Measurements from ENCODE around the gene CASZ1.

CASZ1 gene

DNA sequence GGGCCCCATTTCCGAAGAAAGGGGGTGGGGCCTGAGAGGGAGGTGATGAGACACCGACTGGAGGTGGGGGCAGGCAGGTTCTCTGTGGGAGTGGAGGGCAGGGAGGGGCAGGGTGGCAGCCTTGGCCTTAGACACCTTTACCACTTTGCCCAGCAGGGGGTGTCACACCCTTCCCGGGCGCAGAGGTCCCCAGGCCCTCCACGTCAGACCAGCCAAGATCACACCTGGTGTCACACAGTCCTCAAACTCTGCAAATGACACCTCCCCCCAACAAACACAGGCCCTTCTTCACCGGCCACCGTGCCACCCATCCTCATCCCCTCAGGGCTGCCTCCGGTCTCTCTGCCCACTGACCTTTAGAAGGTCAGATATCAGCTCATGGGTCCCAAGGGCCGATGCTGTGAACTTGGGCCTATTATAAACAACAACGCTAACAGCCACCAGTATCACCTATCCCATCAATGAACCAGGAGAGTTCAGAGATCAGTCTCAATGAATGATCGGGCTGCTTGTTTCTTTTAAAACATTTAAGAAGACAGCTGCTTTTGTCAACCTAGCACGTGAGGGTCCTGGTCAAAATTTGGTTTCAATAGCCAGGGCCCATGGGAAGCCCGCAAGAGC, 103.9 kb downstream of the CASZ1 start:
- Histone ChIP-seq H3K27ac (ENCODE audit: low read length) (no peak overlapping the region), H3K9me3 (ENCODE audit: insufficient read depth, low read depth, low read length) (no peaks in the 10 kb centered on the region), H3K36me3 (ENCODE audit: insufficient read depth, low read depth, low read length) (no peaks in the 10 kb centered on the region), H3K27me3 (ENCODE audit: insufficient read depth, low read length) (peaks cover 25% of the 10 kb centered on the region), H3K9ac (ENCODE audit: low read depth, low read length) (no peak overlapping the region), H3K4me3 (ENCODE audit: low read length) (no peak overlapping the region), H3K4me1 (ENCODE audit: insufficient read depth, low read length) (no peaks in the 10 kb centered on the region; the same call in 1 of the 2 replicates)

- Histone ChIP-seq H3K27me3 (ENCODE audit: insufficient read depth, low read length) (peaks cover 24% of the 10 kb centered on the region), H3K4me1 (ENCODE audit: insufficient read depth, low read length) (peaks cover 3% of the 10 kb centered on the region; the same call in 1 of the 2 replicates), H3K36me3 (ENCODE audit: insufficient read depth, low read depth, low read length) (no peaks in the 10 kb centered on the region), H3K4me3 (ENCODE audit: low read length) (no peak overlapping the region), H3K9ac (ENCODE audit: low read depth, low read length) (no peak overlapping the region), H3K27ac (ENCODE audit: low read length) (no peak overlapping the region), H3K9me3 (ENCODE audit: insufficient read depth, low read depth, low read length) (no peaks in the 10 kb centered on the region)
Measured at GRCh38 chr1:10691740-10692125, 104.7 kb downstream of the CASZ1 start.

GRCh38 chr1:10691075-10691739, 105.2 kb downstream of the CASZ1 start:
- peaks cover 19% of the 10 kb centered on the region for H3K27me3 ChIP-seq (ENCODE audit: insufficient read depth, low read length)
- no peak overlapping the region for H3K27ac ChIP-seq (ENCODE audit: low read length)
- peaks cover 8% of the 10 kb centered on the region; the same call in 1 of the 2 replicates for H3K4me1 ChIP-seq (ENCODE audit: insufficient read depth, low read length)
- H3K9me3 ChIP-seq (ENCODE audit: insufficient read depth, low read depth, low read length): no peaks in the 10 kb centered on the region
- no peak overlapping the region for H3K9ac ChIP-seq (ENCODE audit: low read depth, low read length)
- H3K36me3 ChIP-seq (ENCODE audit: insufficient read depth, low read depth, low read length): no peaks in the 10 kb centered on the region
- no peak overlapping the region for H3K4me3 ChIP-seq (ENCODE audit: low read length)

DNA sequence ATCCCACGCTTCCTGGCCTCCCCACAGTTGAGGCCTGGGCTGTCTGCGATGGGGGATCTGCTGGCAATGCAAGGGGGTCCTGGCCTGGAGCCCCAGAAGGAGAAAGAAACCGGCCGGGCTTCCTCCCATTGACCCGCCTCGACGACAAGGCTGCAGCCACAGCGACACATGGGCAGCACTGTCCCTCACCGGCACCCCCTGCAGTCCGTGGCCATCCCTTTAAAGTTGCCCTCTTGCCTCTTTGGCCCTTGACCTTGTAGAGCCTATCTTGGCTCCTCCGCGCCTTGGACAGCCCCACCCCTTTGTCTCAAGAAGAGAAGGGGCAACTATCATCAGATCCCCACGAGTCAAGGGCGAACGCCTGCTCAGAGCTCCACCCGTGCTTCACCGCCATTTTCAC, 106.0 kb downstream of the CASZ1 start:
- Histone ChIP-seq H3K9me3 (ENCODE audit: insufficient read depth, low read depth, low read length) (no peaks in the 10 kb centered on the region), H3K36me3 (ENCODE audit: insufficient read depth, low read depth, low read length) (no peaks in the 10 kb centered on the region), H3K9ac (ENCODE audit: low read depth, low read length) (no peak overlapping the region), H3K27ac (ENCODE audit: low read length) (no peak overlapping the region), H3K4me3 (ENCODE audit: low read length) (no peak overlapping the region), H3K27me3 (ENCODE audit: insufficient read depth, low read length) (peaks cover 11% of the 10 kb centered on the region), H3K4me1 (ENCODE audit: insufficient read depth, low read length) (peaks cover 9% of the 10 kb centered on the region; the same call in 1 of the 2 replicates)

- no peak overlapping the region for H3K9ac ChIP-seq (ENCODE audit: low read depth, low read length)
- H3K27me3 ChIP-seq (ENCODE audit: insufficient read depth, low read length): peaks cover 10% of the 10 kb centered on the region
- no peaks in the 10 kb centered on the region for H3K36me3 ChIP-seq (ENCODE audit: insufficient read depth, low read depth, low read length)
- H3K4me1 ChIP-seq (ENCODE audit: insufficient read depth, low read length): peaks cover 11% of the 10 kb centered on the region; the same call in 1 of the 2 replicates
- no peaks in the 10 kb centered on the region for H3K9me3 ChIP-seq (ENCODE audit: insufficient read depth, low read depth, low read length)
- no peak overlapping the region for H3K4me3 ChIP-seq (ENCODE audit: low read length)
- no peak overlapping the region for H3K27ac ChIP-seq (ENCODE audit: low read length)
Measured at GRCh38 chr1:10688409-10688786, 108.0 kb downstream of the CASZ1 start.

- Histone ChIP-seq H3K4me3 (ENCODE audit: low read length) (no peak overlapping the region), H3K36me3 (ENCODE audit: insufficient read depth, low read depth, low read length) (no peaks in the 10 kb centered on the region), H3K27ac (ENCODE audit: low read length) (no peak overlapping the region), H3K9me3 (ENCODE audit: insufficient read depth, low read depth, low read length) (no peaks in the 10 kb centered on the region), H3K4me1 (ENCODE audit: insufficient read depth, low read length) (peaks cover 17% of the 10 kb centered on the region; the same call in 1 of the 2 replicates), H3K27me3 (ENCODE audit: insufficient read depth, low read length) (peaks cover 5% of the 10 kb centered on the region), H3K9ac (ENCODE audit: low read depth, low read length) (no peak overlapping the region)
Measured at GRCh38 chr1:10687782-10688408, 108.6 kb downstream of the CASZ1 start.

- H3K27ac ChIP-seq (ENCODE audit: low read length): no peak overlapping the region
- no peaks in the 10 kb centered on the region for H3K27me3 ChIP-seq (ENCODE audit: insufficient read depth, low read length)
- H3K9me3 ChIP-seq (ENCODE audit: insufficient read depth, low read depth, low read length): no peaks in the 10 kb centered on the region
- H3K9ac ChIP-seq (ENCODE audit: low read depth, low read length): no peak overlapping the region
- no peak overlapping the region for H3K4me3 ChIP-seq (ENCODE audit: low read length)
- H3K36me3 ChIP-seq (ENCODE audit: insufficient read depth, low read depth, low read length): no peaks in the 10 kb centered on the region
- H3K4me1 ChIP-seq (ENCODE audit: insufficient read depth, low read length): peaks cover 18% of the 10 kb centered on the region; the same call in 1 of the 2 replicates
Measured at GRCh38 chr1:10687251-10687651, 109.2 kb downstream of the CASZ1 start.

DNA sequence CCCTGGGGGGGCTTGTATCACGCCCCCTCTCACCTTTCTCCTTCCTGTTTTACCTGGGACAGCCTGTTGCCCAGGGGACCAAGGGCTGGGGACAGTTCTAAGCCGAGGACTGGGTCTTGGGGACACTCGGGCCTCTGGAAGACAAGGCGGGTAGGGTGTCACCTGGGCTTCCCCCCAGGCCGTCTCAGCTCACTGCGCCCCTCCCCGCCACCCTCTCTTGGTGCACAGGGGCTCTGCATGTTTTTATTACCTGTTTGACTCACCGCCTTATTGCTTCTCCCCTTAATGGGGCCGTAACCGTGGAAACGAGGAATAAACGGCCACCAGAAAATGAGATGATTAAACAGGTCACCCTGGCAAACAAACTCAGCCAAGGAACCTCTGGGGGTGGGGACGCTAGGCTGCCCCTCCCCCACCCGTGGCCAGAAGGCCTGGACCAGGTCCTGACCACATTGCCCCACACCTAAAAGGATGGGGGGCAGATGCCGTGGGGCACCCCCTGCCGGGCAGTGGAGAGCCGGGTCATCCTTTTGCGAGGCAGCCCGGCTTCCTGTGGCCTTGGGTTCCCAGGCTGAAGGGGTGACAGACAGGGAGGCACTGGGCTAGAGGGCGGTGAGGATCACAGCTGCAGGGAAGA, 109.9 kb downstream of the CASZ1 start:
- no peak overlapping the region for H3K4me3 ChIP-seq (ENCODE audit: low read length)
- no peaks in the 10 kb centered on the region for H3K27me3 ChIP-seq (ENCODE audit: insufficient read depth, low read length)
- no peak overlapping the region for H3K9ac ChIP-seq (ENCODE audit: low read depth, low read length)
- H3K36me3 ChIP-seq (ENCODE audit: insufficient read depth, low read depth, low read length): no peaks in the 10 kb centered on the region
- H3K9me3 ChIP-seq (ENCODE audit: insufficient read depth, low read depth, low read length): no peaks in the 10 kb centered on the region
- no peak overlapping the region for H3K27ac ChIP-seq (ENCODE audit: low read length)
- H3K4me1 ChIP-seq (ENCODE audit: insufficient read depth, low read length): peaks cover 25% of the 10 kb centered on the region; the same call in 1 of the 2 replicates

- H3K9ac ChIP-seq (ENCODE audit: low read depth, low read length): no peak overlapping the region
- no peaks in the 10 kb centered on the region for H3K36me3 ChIP-seq (ENCODE audit: insufficient read depth, low read depth, low read length)
- H3K4me3 ChIP-seq (ENCODE audit: low read length): no peak overlapping the region
- H3K4me1 ChIP-seq (ENCODE audit: insufficient read depth, low read length): peaks cover 27% of the 10 kb centered on the region; the same call in 1 of the 2 replicates
- H3K9me3 ChIP-seq (ENCODE audit: insufficient read depth, low read depth, low read length): no peaks in the 10 kb centered on the region
- H3K27ac ChIP-seq (ENCODE audit: low read length): no peak overlapping the region
- H3K27me3 ChIP-seq (ENCODE audit: insufficient read depth, low read length): no peaks in the 10 kb centered on the region
Measured at GRCh38 chr1:10685808-10686403, 110.5 kb downstream of the CASZ1 start.

DNA sequence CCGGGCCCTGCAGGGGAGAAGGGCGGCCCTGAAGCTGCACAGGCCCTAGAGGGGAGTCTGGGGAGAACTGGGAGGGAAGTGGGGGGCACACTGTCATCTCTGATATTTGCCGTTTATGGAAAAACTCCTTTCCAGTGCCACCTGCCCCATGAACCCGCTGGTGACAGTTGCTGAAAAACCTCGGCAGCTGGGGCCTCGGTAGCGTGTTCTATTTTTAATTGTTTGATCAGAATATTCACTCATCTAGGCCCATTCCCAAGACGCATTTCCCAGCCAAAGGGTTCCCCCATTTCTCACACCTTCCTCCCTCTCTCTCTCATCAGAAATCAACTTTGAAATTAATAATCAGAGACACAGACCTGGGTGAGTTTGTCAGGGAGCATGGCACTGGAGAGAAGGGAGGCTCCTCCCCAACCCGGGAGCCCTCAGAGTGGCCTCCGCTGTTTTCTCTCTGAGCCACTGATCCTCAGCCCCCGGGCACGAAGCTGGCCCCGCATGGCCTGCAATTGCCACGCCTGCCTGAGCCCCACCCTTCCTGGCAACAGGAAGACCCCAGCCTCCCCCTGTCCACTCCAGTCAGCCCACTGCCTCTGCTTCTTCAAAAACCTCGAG, 111.1 kb downstream of the CASZ1 start:
- peaks cover 27% of the 10 kb centered on the region; the same call in 1 of the 2 replicates for H3K4me1 ChIP-seq (ENCODE audit: insufficient read depth, low read length)
- no peak overlapping the region for H3K27ac ChIP-seq (ENCODE audit: low read length)
- H3K27me3 ChIP-seq (ENCODE audit: insufficient read depth, low read length): no peaks in the 10 kb centered on the region
- H3K9ac ChIP-seq (ENCODE audit: low read depth, low read length): no peak overlapping the region
- no peak overlapping the region for H3K4me3 ChIP-seq (ENCODE audit: low read length)
- H3K36me3 ChIP-seq (ENCODE audit: insufficient read depth, low read depth, low read length): no peaks in the 10 kb centered on the region
- H3K9me3 ChIP-seq (ENCODE audit: insufficient read depth, low read depth, low read length): no peaks in the 10 kb centered on the region

- Histone ChIP-seq H3K4me3 (ENCODE audit: low read length) (no peak overlapping the region), H3K4me1 (ENCODE audit: insufficient read depth, low read length) (peaks cover 29% of the 10 kb centered on the region; the same call in 1 of the 2 replicates), H3K36me3 (ENCODE audit: insufficient read depth, low read depth, low read length) (no peaks in the 10 kb centered on the region), H3K9me3 (ENCODE audit: insufficient read depth, low read depth, low read length) (no peaks in the 10 kb centered on the region), H3K27me3 (ENCODE audit: insufficient read depth, low read length) (no peaks in the 10 kb centered on the region), H3K9ac (ENCODE audit: low read depth, low read length) (no peak overlapping the region), H3K27ac (ENCODE audit: low read length) (no peak overlapping the region)
Measured at GRCh38 chr1:10684221-10684620, 112.2 kb downstream of the CASZ1 start.

Data from iPS-20b (cell line).